Measurements from ENCODE around the gene PARVB.

The PARVB gene

GRCh38 chr22:44028091-44028490 lies 4.0 kb downstream of the PARVB start:
- no peak for DNase-seq (ENCODE audit: low read depth)

GRCh38 chr22:44029069-44029468 lies 5.0 kb downstream of the PARVB start:
- no peak for DNase-seq (ENCODE audit: low read depth)

- no peak for DNase-seq (ENCODE audit: low read depth)
Measured at GRCh38 chr22:44030051-44030701, 6.1 kb downstream of the PARVB start.

- DNase-seq (ENCODE audit: low read depth): no peak
Measured at GRCh38 chr22:44030702-44031082, 6.6 kb downstream of the PARVB start.

GRCh38 chr22:44031158-44031952 lies 7.3 kb downstream of the PARVB start:
- no peak for DNase-seq (ENCODE audit: low read depth)

GRCh38 chr22:44032126-44032730 lies 8.1 kb downstream of the PARVB start:
- DNase-seq (ENCODE audit: low read depth): no peak

GRCh38 chr22:44033287-44033686 lies 9.2 kb downstream of the PARVB start:
- DNase-seq (ENCODE audit: low read depth): no peak

- no peak for DNase-seq (ENCODE audit: low read depth)
Measured at GRCh38 chr22:44033694-44034093, 9.6 kb downstream of the PARVB start.

- DNase-seq (ENCODE audit: low read depth): no peak
Measured at GRCh38 chr22:44037519-44038375, 13.6 kb downstream of the PARVB start.

- no peak for DNase-seq (ENCODE audit: low read depth)
Measured at GRCh38 chr22:44039566-44040171, 15.6 kb downstream of the PARVB start.

GRCh38 chr22:44042249-44043218 lies 18.4 kb downstream of the PARVB start:
- DNase-seq (ENCODE audit: low read depth): no peak

- no peak for DNase-seq (ENCODE audit: low read depth)
Measured at GRCh38 chr22:44045145-44045544, 21.0 kb downstream of the PARVB start.

GRCh38 chr22:44046485-44047141 lies 22.5 kb downstream of the PARVB start:
- DNase-seq (ENCODE audit: low read depth): no peak

- DNase-seq (ENCODE audit: low read depth): no peak
Measured at GRCh38 chr22:44047891-44048301, 23.8 kb downstream of the PARVB start.

GRCh38 chr22:44049486-44050231 lies 25.6 kb downstream of the PARVB start:
- DNase-seq (ENCODE audit: low read depth): no peak

- no peak for DNase-seq (ENCODE audit: low read depth)
Measured at GRCh38 chr22:44050766-44051355, 26.8 kb downstream of the PARVB start.

GRCh38 chr22:44051358-44051757 lies 27.3 kb downstream of the PARVB start:
- no peak for DNase-seq (ENCODE audit: low read depth)

- no peak for DNase-seq (ENCODE audit: low read depth)
Measured at GRCh38 chr22:44051961-44052360, 27.9 kb downstream of the PARVB start.

- no peak for DNase-seq (ENCODE audit: low read depth)
Measured at GRCh38 chr22:44055805-44056204, 31.7 kb downstream of the PARVB start.

Data from activated T-cell treated with anti-CD3 and anti-CD28 coated beads for 24 hours (primary cell).